Spleen (tissue), 7 donors: ENCODE data around the gene NEUROD4.

Experiments used
- CTCF ChIP-seq, 11 experiments: fragments of 200-600 bp in 7 of 11; fragments of 450-650 bp in 4 of 11; sonication (generic) in 4 of 11; IDR thresholded peaks in 8 of 11; conservative IDR thresholded peaks in 3 of 11; 1 replicate in 7 of 11; 2 replicates in 4 of 11; pipeline versions ENCODE4 v1.4.0 to v1.8.0; 2016 to 2021; ENCODE audit warnings: antibody characterized with exemption in 11 of 11, inconsistent platforms in 4 of 11, mild to moderate bottlenecking in 1 of 11
- POLR2A ChIP-seq, 3 donors: fragments of 450-650 bp; IDR thresholded peaks; one replicate each; pipeline ENCODE4 v1.5.1; 2017; ENCODE audit warnings: antibody characterized with exemption in 3 of 3, mild to moderate bottlenecking in 1 of 3
- POLR2AphosphoS5 ChIP-seq, 3 donors: sonication (generic); formaldehyde crosslinking; IDR thresholded peaks; one replicate each; pipeline ENCODE4 v1.5.1; 2017; ENCODE audit warnings: antibody characterized with exemption in 3 of 3
- donor health status: DM: no; HTN: no; CAD: no; lungs with moderate emphysema.
- donor health status: DM: no; HTN: no; CAD: no.
- donor health status: DM: no; HTN: no; CAD: no.

- TF ChIP-seq POLR2A (IDR thresholded peaks at IDR 0.05) (no peak), CTCF (IDR thresholded peaks at IDR 0.05 in 8 of 11, conservative IDR thresholded peaks at IDR 0.05 in 3 of 11) (no peak), POLR2AphosphoS5 (IDR thresholded peaks at IDR 0.05) (no peak)
Observed at GRCh38 chr12:55049676-55050075, 29.9 kb downstream of the NEUROD4 start.
